Measurements from ENCODE around the gene ARNT2.
"Not testable (repeated sequence)": the region's sequence is repeated elsewhere in the genome, so short reads cannot be mapped to it uniquely, and the experiment has no call there.

DNA sequence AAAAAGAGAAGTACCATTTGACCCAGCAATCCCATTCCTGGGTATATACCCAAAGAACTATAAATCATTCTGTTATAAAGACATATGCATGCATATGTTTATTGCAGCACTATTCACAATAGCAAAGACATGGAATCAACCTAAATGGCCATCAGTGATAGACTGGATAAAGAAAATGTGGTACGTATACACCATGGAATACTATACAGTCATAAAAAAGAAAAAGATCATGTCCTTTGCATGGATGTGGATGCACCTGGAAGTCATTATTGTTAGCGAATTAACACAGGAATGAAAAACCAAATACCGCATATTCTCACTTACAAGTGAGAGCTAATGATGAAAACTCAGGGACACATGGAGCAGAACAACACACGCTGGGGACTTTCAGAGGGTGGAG, 106.8 kb downstream of the ARNT2 start:
- TF ChIP-seq POLR2A (IDR thresholded peaks at IDR 0.05; ENCODE audit: extremely low read depth, insufficient read length): not testable (repeated sequence)
- TF ChIP-seq, protein P1, sequence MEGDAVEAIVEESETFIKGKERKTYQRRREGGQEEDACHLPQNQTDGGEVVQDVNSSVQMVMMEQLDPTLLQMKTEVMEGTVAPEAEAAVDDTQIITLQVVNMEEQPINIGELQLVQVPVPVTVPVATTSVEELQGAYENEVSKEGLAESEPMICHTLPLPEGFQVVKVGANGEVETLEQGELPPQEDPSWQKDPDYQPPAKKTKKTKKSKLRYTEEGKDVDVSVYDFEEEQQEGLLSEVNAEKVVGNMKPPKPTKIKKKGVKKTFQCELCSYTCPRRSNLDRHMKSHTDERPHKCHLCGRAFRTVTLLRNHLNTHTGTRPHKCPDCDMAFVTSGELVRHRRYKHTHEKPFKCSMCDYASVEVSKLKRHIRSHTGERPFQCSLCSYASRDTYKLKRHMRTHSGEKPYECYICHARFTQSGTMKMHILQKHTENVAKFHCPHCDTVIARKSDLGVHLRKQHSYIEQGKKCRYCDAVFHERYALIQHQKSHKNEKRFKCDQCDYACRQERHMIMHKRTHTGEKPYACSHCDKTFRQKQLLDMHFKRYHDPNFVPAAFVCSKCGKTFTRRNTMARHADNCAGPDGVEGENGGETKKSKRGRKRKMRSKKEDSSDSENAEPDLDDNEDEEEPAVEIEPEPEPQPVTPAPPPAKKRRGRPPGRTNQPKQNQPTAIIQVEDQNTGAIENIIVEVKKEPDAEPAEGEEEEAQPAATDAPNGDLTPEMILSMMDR (IDR thresholded peaks at IDR 0.05; ENCODE audit: low read depth, low read length): not testable (repeated sequence)

Measured in NB4 (cell line).